Heart left ventricle (tissue), 16 donors: ENCODE results near the gene ARHGEF26. TPM values are rescaled to one million over a fixed set of nuclear protein-coding genes. Genes with fewer than 3 reads are reported as not detected.

Experiments
- ATAC-seq, 4 donors: fragments of 200-7000 bp; cut with Tn5 transposase; one replicate each; pipeline ENCODE4 v1.9.1; 2020 to 2022; ENCODE audit warnings: moderate library complexity in 4 of 4, mild to moderate bottlenecking in 3 of 4, moderate number of reproducible peaks in 1 of 4
- DNase-seq, 5 donors: peaks; one replicate each; pipeline ENCODE4 v3.0.0-alpha.2; 2020
- H3K27ac ChIP-seq, 12 donors: fragments of 200-600 bp; sonication (generic) in 4 of 12; one replicate each; pipeline versions ENCODE4 v1.5.0 to v1.8.0; 2016 to 2022; ENCODE audit warnings: mild to moderate bottlenecking in 2 of 12
- H3K27me3 ChIP-seq, 9 donors: fragments of 200-600 bp; sonication (generic) in 2 of 9; one replicate each; pipeline versions ENCODE4 v1.5.1 to v1.8.0; 2016 to 2022; ENCODE audit warnings: mild to moderate bottlenecking in 3 of 9
- H3K36me3 ChIP-seq, 9 donors: fragments of 200-600 bp; sonication (generic) in 2 of 9; one replicate each; pipeline versions ENCODE4 v1.5.0 to v1.8.0; 2018 to 2022; ENCODE audit warnings: mild to moderate bottlenecking in 2 of 9
- H3K4me1 ChIP-seq, 12 donors: fragments of 200-600 bp; sonication (generic) in 4 of 12; one replicate each; pipeline versions ENCODE4 v1.5.0 to v1.8.0; 2016 to 2022; ENCODE audit warnings: mild to moderate bottlenecking in 3 of 12
- H3K4me3 ChIP-seq, 12 donors: fragments of 200-600 bp; sonication (generic) in 4 of 12; one replicate each; pipeline versions ENCODE4 v1.5.0 to v1.8.0; 2017 to 2022; ENCODE audit warnings: mild to moderate bottlenecking in 9 of 12, moderate library complexity in 4 of 12
- H3K9me3 ChIP-seq, 12 donors: fragments of 200-600 bp; sonication (generic) in 4 of 12; one replicate each; pipeline versions ENCODE4 v1.5.0 to v1.8.0; 2016 to 2022; ENCODE audit warnings: mild to moderate bottlenecking in 1 of 12
- POLR2A ChIP-seq, 2 donors: fragments of 450-650 bp; IDR thresholded peaks; one replicate each; pipeline ENCODE4 v1.6.1; 2017; ENCODE audit warnings: antibody characterized with exemption in 2 of 2, mild to moderate bottlenecking in 2 of 2, moderate library complexity in 2 of 2
- WGBS, 4 donors: extraction: QIAGEN DNeasy Blood & Tissue Kit in 2 of 4; methylation state at CpG; one replicate each; pipeline versions ENCODE4 v1.1.5 to v1.1.7; 2013 to 2018; 5-methylcytosine and 5-hydroxymethylcytosine counted together
- intact Hi-C, 10 donors: fragments of 100-400 bp; cut with DNase I; formaldehyde crosslinking; loops; one replicate each; pipeline versions ENCODE4 v1.11.1 to v1.14.2; 2022
- polyA plus RNA-seq, 2 donors: library from polyadenylated mRNA; stranded (reverse); fragments of 200-250 nt; gene quantifications; one replicate each; pipeline ENCODE4 v1.2.3, GENCODE V29; 2013
- total RNA-seq, 9 donors: library from RNA; depleted of rRNA in 2 of 9; stranded (reverse); fragments of >200 nt in 2 of 9; fragmentation: NEBNext Ultra II Directional in 3 of 9; extraction: Animal tissue kit (Norgen Biotek cat#: 25700) in 3 of 9; gene quantifications; one replicate each; pipeline versions ENCODE4 v1.1.0 to v1.2.4, GENCODE V29; 2016 to 2023
- TF ChIP-seq, protein P1 (sequence below), 12 donors: fragments of 200-600 bp; sonication (generic) in 4 of 12; IDR thresholded peaks; one replicate each; pipeline versions ENCODE4 v1.5.0 to v1.8.0; 2018 to 2022; ENCODE audit warnings: antibody characterized with exemption in 12 of 12, mild to moderate bottlenecking in 5 of 12
- donor health status: ischemic (EF 13 %, LVEDD 7.1; RV severe dilation, severe dysfunction).
- donor health status: healthy with polysubstance abuse.
- donor health status: DM: no; HTN: yes; CAD: no.
- donor health status: DM: no; HTN: no; CAD: no.
- donor health status: ischemic (EF 25% LVEDD 6.9; RV normal size, moderate dysfunction).
- donor health status: ischemic (EF 25% LVEDD 5.7; RV mildly dilated, moderate dysfunction).
- donor health status: healthy.
- donor health status: DM: yes; HTN: yes; CAD: no.
- donor health status: ischemic (EF 35%, LVEDD 5.7; RV mildly dilated, moderate dysfunction).
- donor health status: nonischemic (EF 11% LVEDD 7.7; RV severe dilation, severe dysfunction).
- donor health status: DM: yes; HTN: yes; CAD: no.
- donor health status: PGD.
- donor health status: ischemic (EF 29% LVEDD 5.4; RV normal size, mild dysfunction).
- donor health status: nonischemic (EF 23%, LVEDD 6.1; RV moderate dilation, normal function).

The ARHGEF26 gene
- total and polyA plus RNA-seq, 11 donors = 0.68 to 2.3 (median 1.3) TPM

DNA sequence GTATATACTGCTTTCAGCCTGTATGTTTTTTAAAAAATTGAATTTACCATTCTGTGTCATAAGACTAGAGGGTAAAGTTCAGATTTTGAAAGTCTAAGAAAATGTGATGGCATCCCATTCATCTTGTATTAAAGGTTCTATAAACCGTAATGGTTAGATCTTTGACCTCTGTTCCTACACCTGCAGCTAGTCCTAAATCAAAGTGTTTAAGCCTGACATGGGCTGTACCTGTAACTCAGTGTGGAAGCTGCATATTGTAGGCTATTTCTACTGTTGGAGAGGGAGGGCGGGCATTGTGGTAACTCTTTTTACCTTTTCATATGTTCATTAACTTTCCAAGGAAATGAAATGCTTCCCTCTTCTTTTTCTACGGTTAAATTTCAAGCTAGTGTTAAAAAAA lies 53.9 kb downstream of the ARHGEF26 start:
- no peak overlapping the region for H3K4me3 ChIP-seq
- DNase-seq (no peak), ATAC-seq (no peak)
- intact Hi-C loops = no loop called here
- WGBS, 4 donors = 84 to 92% (median 86%) methylated on average over 3 of the region's 3 CpGs
- no peaks in the 10 kb centered on the region for H3K4me1 ChIP-seq
- H3K27me3 ChIP-seq = no peaks in the 10 kb centered on the region
- peaks cover 0 to 10% (median 0%) of the 10 kb centered on the region in 12 donors for H3K9me3 ChIP-seq
- peak overlapping the region in 1 of 12 donors; percentile 20 for H3K27ac ChIP-seq
- TF ChIP-seq POLR2A (IDR thresholded peaks at IDR 0.05) = no peak
- TF ChIP-seq, protein P1, sequence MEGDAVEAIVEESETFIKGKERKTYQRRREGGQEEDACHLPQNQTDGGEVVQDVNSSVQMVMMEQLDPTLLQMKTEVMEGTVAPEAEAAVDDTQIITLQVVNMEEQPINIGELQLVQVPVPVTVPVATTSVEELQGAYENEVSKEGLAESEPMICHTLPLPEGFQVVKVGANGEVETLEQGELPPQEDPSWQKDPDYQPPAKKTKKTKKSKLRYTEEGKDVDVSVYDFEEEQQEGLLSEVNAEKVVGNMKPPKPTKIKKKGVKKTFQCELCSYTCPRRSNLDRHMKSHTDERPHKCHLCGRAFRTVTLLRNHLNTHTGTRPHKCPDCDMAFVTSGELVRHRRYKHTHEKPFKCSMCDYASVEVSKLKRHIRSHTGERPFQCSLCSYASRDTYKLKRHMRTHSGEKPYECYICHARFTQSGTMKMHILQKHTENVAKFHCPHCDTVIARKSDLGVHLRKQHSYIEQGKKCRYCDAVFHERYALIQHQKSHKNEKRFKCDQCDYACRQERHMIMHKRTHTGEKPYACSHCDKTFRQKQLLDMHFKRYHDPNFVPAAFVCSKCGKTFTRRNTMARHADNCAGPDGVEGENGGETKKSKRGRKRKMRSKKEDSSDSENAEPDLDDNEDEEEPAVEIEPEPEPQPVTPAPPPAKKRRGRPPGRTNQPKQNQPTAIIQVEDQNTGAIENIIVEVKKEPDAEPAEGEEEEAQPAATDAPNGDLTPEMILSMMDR (IDR thresholded peaks at IDR 0.05) = no peak
- no peaks in the 10 kb centered on the region for H3K36me3 ChIP-seq

DNA sequence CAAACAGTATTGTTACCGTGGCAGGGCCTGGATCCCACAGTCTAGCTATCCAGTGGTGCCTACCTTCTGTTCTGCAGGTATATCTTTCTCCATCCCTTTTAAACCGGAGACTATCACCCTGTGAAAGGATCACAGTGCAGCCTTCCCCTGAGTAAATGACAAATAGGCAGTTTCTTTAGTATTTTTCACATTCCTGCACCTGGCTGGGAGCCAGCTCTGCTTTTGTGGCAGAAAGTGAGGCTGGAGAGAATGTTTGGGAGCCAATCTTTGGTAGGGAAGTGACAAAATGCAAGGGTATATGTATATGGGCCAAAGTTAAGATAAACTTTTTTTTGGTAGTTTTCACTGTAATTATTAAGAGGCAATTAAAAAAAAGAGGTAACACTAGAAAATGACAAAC lies 54.8 kb downstream of the ARHGEF26 start:
- no peak overlapping the region for H3K4me3 ChIP-seq
- 48 to 66% (median 60%) methylated on average over 2 of the region's 2 CpGs for WGBS, 4 donors
- H3K9me3 ChIP-seq = peaks cover 0 to 11% (median 0%) of the 10 kb centered on the region in 12 donors
- ATAC-seq (no peak), DNase-seq (no peak)
- H3K27me3 ChIP-seq = no peaks in the 10 kb centered on the region
- H3K4me1 ChIP-seq = peaks cover 0 to 4% (median 0%) of the 10 kb centered on the region in 12 donors
- peak overlapping the region in 1 of 12 donors; percentile 20 for H3K27ac ChIP-seq
- no peaks in the 10 kb centered on the region for H3K36me3 ChIP-seq
- intact Hi-C loops = no loop called here
- TF ChIP-seq, protein P1 (IDR thresholded peaks at IDR 0.05) = no peak
- TF ChIP-seq POLR2A (IDR thresholded peaks at IDR 0.05) = no peak

DNA sequence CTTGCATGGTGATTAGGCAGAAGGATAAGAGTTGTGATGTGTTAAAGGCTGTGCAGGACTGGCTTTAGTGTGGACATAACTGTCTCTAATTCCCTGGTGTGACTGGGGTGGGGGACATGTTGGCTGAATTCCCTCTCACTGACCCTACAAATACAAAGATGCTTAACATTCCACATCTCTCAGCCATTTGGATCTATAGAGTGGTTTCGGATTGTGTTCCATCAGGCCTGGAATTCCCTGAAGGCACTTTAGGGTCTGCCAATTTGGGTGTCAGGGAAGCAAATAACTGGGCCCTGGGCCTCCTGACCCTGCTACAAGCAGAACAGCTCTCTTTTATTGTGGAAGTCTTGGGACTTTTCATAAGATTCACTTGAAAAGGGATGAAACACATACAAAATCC lies 56.2 kb downstream of the ARHGEF26 start:
- no peak for TF ChIP-seq POLR2A (IDR thresholded peaks at IDR 0.05)
- TF ChIP-seq, protein P1 (IDR thresholded peaks at IDR 0.05) = no peak
- H3K4me3 ChIP-seq = no peak overlapping the region
- H3K27ac ChIP-seq = peak overlapping the region in 1 of 12 donors; percentile 49
- intact Hi-C loops = no loop called here
- DNase-seq = no peak
- H3K27me3 ChIP-seq = no peaks in the 10 kb centered on the region
- 77 to 94% (median 86%) methylated on average over 1 of the region's 1 CpG for WGBS, 4 donors
- ATAC-seq = no peak
- no peaks in the 10 kb centered on the region for H3K36me3 ChIP-seq
- peaks cover 0 to 11% (median 0%) of the 10 kb centered on the region in 12 donors for H3K9me3 ChIP-seq
- peaks cover 0 to 10% (median 0%) of the 10 kb centered on the region in 12 donors for H3K4me1 ChIP-seq

DNA sequence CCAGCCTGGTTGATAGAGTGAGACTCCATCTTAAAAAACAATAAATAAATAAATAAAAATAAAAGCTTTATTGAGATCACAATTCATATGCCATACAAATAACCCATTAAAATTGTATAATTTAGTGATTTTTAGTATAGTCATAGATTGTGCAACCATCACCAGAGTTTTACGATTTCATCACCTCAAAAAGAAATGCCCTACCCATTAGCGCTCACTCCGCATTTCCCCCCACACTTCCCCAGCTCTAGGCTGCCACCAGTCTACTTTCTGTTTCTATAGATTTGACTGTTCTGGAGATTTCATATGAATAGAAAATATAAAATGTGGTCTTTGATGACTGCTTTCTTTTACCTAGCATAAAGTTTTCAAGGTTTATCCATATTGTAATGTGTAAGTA lies 57.0 kb downstream of the ARHGEF26 start:
- H3K9me3 ChIP-seq = peaks cover 0 to 11% (median 0%) of the 10 kb centered on the region in 12 donors
- peaks cover 0 to 10% (median 0%) of the 10 kb centered on the region in 12 donors for H3K4me1 ChIP-seq
- ATAC-seq (no peak), DNase-seq (no peak)
- 69 to 96% (median 79%) methylated on average over 3 of the region's 3 CpGs for WGBS, 4 donors
- H3K4me3 ChIP-seq = no peak overlapping the region
- H3K27ac ChIP-seq = peak overlapping the region in 1 of 12 donors; percentile 49
- TF ChIP-seq, protein P1 (IDR thresholded peaks at IDR 0.05) = no peak
- TF ChIP-seq POLR2A (IDR thresholded peaks at IDR 0.05) = no peak
- no peaks in the 10 kb centered on the region for H3K27me3 ChIP-seq
- intact Hi-C loops = no loop called here
- H3K36me3 ChIP-seq = no peaks in the 10 kb centered on the region
